NCI-H69 (cell line): Measurements from ENCODE around the gene CD19.
"Not testable (repeated sequence)": the region's sequence is repeated elsewhere in the genome, so short reads cannot be mapped to it uniquely, and the experiment has no call there.

Experiments
- DNase-seq: peaks from one replicate; lab custom pipeline; 2025; lab: John Stamatoyannopoulos, UW

The CD19 gene

GRCh38 chr16:28936784-28937155, 5.0 kb downstream of the CD19 start:
- DNase-seq = no peak

GRCh38 chr16:28937222-28937876, 5.6 kb downstream of the CD19 start:
- DNase-seq = no peak

DNA sequence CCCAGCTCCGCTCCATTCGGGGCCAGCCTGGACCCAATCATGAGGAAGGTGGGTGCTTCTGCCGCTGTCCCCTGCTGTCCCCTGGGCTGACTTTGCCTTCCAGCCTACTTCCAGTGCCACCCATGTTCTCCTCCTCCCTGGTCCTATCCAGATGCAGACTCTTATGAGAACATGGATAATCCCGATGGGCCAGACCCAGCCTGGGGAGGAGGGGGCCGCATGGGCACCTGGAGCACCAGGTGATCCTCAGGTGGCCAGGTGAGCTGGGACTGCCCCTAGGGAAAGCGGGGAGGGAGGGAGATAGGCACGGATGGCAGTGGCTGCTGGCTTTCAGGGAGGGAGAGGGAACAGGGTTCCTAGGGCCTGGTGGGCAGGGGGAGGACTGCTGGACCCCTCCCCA, 7.0 kb downstream of the CD19 start:
- no peak for DNase-seq

GRCh38 chr16:28939825-28940224, 8.1 kb downstream of the CD19 start:
- DNase-seq = not testable (repeated sequence)

- DNase-seq = no peak
Observed at GRCh38 chr16:28943281-28943680, 11.5 kb downstream of the CD19 start.

GRCh38 chr16:28946681-28947080, 14.9 kb downstream of the CD19 start:
- no peak for DNase-seq

DNA sequence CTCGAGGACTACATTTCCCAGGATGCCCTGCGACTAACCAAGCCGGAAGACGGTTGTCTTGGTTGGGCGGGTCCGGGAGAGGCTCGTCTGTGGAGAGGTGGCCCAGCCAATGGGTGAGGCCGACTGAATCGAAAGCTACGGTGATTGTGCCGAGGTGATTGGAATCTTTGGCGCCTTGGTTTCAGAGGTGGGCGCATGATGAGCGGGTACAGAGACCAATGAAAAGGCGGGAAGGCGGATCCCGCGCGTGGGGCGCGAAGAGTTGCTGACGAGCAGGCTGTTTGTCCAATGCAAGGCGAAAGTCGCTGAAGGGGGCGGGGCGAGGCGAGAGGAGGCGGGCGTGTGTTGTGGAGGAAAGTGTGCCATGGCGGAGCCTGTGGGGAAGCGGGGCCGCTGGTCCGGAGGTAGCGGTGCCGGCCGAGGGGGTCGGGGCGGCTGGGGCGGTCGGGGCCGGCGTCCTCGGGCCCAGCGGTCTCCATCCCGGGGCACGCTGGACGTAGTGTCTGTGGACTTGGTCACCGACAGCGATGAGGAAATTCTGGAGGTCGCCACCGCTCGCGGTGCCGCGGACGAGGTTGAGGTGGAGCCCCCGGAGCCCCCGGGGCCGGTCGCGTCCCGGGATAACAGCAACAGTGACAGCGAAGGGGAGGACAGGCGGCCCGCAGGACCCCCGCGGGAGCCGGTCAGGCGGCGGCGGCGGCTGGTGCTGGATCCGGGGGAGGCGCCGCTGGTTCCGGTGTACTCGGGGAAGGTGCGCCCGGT, 19.1 kb downstream of the CD19 start, which contains the start of gene NFATC2IP:
Gene NFATC2IP (plus strand): TSS at position 290 of the 762 bp plus-strand sequence. CDS start 75 bp downstream, at position 365.
- peak; percentile 100 for DNase-seq

DNA sequence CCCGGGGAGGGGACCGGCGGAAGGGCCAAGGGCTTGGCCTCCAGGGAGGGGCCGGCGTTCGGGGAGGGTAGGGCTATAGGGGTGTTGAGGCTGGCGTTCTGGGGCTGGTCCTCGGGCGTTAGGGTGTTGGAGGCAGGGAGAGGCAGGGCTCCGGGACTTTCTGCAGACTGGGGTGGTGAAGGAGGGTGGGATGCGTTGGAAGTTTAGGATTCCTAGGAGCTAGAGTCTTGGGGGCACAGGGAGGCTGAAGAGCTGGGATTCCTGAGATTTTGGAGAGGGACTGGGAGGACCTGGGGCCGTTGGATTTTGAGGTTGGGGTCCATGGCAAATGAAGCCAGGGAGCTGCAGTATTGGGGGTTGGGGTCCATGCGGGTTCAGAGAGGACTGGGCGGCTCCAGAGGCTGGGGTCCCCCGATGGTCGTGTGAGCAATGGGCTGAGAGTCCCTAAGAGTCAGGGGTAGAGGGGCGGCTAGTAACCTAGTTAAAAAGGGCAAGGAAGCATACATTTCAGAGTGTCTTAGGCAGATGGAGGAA, 19.7 kb downstream of the CD19 start:
- no peak for DNase-seq

DNA sequence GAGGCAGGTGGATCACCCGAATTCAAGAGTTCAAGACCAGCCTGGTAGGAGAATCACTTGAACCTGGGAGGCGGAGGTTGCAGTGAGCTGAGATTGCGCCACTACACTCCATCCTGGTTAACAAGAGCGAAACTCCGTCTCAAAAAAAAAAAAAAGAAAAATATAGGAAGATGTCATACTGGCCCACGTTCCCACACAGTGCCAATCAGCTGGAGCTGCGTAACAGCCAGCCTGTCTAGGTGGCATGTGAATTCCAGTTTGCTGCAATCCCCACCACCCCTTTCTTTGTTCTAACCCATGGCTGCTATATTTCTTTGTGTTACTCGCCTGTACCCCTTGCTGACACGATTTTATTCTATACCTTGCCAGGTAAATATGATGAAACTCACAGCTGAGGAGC, 26.4 kb downstream of the CD19 start:
- DNase-seq = no peak

- no peak for DNase-seq
Observed at GRCh38 chr16:28958836-28959235, 27.1 kb downstream of the CD19 start.

DNA sequence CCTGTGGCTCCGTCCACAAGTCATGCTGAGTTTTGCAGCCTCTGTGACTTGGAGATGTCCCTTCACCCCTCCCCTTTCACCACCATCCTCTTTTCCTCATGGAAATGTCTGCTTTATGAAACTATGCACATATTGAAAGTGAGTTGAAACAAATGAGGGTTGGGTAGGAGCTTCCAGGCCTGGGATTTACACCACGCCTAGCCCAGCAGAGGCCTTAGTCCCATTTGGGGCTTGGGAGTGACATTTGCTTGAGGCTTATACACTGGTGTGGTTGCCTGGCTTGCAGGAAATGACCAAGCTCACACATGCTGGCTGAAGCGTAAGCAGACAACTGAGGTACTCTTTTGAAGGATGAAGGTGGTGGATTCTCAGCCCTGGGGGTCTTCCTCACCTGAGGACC, 32.3 kb downstream of the CD19 start:
- no peak for DNase-seq

GRCh38 chr16:28964496-28964895, 32.7 kb downstream of the CD19 start:
- DNase-seq = no peak

GRCh38 chr16:28967156-28967555, 35.4 kb downstream of the CD19 start:
- DNase-seq = no peak

- DNase-seq = not testable (repeated sequence)
Observed at GRCh38 chr16:28969696-28970095, 37.9 kb downstream of the CD19 start.

GRCh38 chr16:28974007-28974436, 42.3 kb downstream of the CD19 start:
- peak; percentile 85 for DNase-seq

- peak; percentile 98 for DNase-seq
Observed at GRCh38 chr16:28974437-28975157, 42.8 kb downstream of the CD19 start, which contains the start of gene SPNS1. SPNS1 (plus strand) TSS chr16:28974778; CDS start chr16:28975152, 374 bp downstream.

- DNase-seq = no peak
Observed at GRCh38 chr16:28975158-28975599, 43.4 kb downstream of the CD19 start.

DNA sequence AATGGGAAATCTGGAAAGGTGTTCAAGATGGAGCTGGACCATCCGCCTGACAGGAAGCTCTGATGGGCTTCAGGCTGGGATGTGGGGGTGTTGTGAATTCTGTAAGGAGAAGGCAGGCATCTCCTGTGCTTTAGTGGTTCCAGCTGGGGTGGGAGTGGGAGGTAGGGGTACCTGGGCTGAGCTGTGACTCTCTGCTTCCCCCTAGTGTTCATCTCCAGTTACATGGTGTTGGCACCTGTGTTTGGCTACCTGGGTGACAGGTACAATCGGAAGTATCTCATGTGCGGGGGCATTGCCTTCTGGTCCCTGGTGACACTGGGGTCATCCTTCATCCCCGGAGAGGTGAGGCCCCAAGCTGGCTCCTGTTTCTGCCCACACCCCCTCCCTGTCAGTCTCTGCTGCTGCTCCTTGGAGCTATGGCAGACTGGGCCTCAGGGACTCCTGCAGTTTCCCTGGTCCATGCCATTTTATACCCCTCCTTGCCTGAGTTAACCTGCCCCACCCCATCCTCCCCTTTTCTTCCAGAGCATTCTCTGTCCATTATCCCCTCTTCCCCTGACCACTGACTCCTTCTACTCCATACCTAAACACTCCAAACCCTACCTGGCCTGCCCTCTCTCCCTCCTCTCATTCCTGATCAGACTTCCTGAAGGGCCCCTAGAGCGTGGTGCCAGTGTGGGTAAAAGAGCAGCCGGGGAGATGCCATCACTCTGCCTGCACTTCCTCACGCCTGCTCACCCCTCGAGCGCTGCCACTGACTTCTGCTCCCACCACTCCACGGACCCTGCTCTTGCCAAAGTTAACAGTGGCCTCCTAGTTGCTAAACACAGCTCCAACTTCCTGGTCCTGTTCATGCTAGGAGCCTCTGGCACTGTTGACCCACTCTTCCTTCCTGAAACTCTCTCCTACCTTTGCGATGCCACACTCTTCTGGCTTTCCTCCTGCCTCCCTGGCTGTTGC, 46.2 kb downstream of the CD19 start:
- DNase-seq = peak; percentile 54

DNA sequence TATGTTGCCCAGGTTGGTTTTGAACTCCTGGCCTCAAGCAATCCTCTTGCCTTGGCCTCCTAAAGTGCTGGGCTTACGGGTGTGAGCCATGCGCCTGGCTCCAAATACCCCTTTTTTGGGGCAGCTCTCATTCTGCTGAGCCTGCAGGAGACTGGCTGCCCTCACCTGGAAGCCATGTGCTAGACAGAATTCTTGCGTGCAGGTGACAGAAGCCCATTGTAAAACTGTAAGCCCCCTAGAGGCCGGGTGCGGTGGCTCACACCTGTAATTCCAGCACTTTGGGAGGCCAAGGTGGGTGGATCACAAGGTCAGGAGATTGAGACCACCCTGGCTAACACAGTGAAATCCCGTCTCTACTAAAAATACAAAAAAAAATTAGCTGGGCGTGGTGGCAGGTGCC, 48.6 kb downstream of the CD19 start:
- not testable (repeated sequence) for DNase-seq

DNA sequence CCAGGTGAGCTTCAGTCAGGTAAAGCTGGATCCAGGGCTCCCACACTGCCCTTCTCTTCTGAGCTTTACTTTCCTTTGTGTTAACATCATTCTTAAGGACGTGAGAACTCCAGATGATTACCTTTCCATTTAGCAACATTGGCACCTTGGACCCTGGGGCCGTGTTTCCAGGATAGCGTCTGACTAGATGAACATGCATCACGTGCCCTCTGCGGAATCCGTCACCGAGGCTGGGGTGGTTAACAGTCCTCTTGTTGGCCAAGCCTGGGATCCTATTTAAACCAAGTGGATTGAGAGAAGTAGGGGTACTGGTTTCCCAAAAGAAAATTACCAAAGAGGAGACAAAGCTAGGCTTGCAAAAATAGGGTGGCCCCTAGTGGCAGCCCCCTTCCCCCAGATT, 49.2 kb downstream of the CD19 start:
- no peak for DNase-seq

DNA sequence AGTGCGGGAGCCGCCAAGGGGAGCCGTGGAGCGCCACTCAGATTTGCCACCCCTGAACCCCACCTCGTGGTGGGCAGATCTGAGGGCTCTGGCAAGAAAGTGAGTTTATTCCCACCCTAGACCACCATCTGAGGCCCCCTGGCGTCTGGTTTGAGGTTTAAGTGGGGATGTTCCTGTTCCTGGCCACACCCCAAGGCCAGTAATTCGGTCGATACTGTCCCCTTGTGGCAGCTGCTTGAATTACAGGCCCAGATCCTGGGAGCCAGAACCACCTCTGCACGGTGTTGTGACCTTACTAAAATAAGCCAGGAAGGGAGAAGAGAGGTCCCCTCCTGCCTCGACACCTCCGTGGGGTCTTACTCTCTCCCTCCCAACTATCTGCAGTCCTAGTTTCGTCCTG, 49.7 kb downstream of the CD19 start:
- DNase-seq = no peak
